NCI-H446 treated with DMSO at 0.1 percent for 48 hours (cell line): ENCODE results near the gene SNX33.
"Not testable (repeated sequence)": the region's sequence is repeated elsewhere in the genome, so short reads cannot be mapped to it uniquely, and the experiment has no call there.

Experiments
- DNase-seq: peaks from one replicate; lab custom pipeline; 2025; lab: John Stamatoyannopoulos, UW

Gene SNX33

DNA sequence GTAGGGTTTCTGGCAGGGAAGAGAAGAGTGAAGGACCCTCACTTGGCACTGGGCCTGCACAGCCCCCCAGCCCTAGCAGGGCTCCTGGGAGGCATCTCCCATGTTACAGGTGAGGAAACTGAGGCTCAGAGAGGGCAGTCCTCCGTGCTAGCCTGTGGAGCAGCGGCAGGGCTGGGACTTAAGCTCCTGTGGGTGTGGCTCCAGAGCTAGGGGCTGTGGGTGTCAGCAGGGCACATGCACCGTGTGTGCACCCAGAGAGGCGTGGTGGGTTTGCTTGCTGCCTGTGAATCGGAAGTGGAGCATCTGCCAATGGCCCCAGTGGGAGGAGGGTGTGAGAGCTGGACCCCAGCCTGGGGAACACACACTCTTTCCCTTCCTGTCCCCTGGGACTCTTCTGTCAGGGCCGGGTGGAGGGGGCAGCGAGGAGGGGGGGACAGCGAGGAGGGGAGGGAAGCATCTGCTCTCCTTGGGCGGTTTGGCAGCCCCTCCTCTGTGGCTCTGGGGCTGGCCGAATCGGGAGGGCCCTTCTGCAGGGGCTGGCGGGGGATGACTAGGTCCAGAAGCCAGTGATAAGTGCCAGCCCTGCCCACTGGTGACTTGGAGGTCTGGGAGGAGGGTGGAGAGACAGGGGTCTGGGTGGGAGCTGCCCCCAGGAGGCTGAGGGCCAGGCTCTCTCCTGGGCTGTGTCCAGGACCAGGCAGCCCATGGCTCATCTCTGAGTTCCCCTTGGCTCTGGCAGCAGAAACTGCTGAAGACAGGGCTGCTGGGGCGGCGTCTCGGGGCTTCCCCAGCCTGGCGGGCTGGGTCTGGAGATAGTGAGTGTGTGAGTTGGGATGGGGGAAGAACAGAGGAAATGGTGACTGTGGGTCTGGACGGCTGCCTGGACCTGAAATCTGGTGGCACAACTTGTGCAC lies 52.5 kb downstream of the SNX33 start:
- DNase-seq = peak; percentile 69

GRCh38 chr15:75701071-75702003 lies 53.6 kb downstream of the SNX33 start:
- not testable (repeated sequence) for DNase-seq

DNA sequence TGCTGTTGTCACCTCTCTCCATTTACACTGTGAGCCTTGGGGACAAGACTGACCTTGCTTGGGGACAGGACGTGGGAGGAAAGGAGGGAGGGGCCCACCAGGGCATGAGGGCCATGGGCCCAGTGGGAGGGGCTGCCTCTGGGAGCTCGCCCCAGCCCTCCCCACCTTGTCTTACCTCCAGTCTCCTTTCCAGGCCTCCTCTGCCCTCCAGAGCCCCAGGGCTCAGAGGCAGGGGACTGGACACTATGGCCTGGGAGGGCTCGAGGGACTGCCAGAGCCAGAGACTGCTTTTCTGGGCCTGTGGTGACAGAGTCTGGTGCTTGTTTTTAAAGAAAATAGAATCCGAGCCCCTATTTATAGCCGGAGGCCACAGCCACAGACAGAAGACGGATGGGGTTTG lies 54.7 kb downstream of the SNX33 start:
- no peak for DNase-seq

GRCh38 chr15:75703440-75704262 lies 55.9 kb downstream of the SNX33 start:
- not testable (repeated sequence) for DNase-seq

- DNase-seq = no peak
Measured at GRCh38 chr15:75704263-75704615, 56.5 kb downstream of the SNX33 start.

DNA sequence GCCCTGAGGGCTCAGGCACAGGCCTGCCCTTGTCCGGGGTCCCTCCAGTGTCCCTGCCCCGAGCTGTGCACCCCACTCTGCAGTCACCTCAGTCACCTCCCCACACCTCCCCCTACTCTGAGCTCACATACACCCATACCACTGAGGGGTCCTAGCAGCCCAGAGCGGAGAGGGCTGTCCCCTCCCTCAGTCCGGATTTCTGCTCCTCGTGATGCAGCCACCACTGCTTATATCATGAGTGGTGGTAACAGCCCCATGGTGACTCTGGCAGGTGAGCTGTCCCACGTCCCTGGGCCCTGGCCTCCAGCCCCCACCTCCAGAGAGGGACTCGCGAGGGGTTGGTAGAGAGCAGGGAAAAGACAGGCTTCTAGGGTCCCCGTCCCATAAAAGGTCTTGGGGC lies 56.9 kb downstream of the SNX33 start:
- no peak for DNase-seq

GRCh38 chr15:75705375-75705774 lies 57.7 kb downstream of the SNX33 start:
- not testable (repeated sequence) for DNase-seq

DNA sequence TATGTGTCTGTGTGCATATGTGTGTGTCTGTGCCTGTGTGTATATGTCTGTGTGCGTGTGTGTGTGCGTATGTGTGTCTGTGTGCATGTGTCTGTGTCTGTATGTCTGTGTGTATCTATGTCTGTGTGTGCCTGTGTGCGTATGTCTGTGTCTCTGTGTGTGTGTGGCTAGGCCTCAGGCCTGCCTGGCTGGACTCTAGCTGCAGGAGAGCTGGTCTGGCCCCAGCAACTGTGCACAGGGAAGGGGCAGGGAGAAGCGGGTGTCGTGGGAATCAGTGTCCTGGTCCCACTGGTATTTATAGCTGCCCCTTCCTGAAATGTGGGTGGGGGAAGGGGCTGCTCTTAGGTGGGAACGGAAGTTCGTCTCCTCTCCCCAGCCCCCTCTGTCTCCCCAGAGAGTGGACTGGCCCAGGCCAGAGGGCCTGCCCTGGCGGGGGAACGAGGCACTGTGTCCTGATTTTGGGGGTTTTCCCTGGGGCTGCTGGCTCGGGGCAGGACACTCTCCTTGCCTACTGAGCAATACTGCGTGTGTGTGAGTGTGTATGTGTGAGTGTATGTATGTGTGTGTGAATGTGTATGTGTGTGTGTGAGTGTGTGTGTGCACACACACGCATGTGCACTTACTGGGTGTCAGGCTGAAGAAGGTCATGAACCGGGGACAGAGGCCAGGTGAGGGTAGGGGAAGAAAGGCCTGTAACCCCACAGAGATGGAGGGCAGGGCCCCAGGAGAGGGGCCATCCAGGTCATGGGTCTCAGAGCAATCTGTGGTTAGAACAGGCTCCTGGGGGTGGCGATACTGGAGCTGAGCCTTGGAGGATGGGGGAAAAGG lies 58.4 kb downstream of the SNX33 start:
- DNase-seq = no peak

- no peak for DNase-seq
Measured at GRCh38 chr15:75706682-75706954, 58.9 kb downstream of the SNX33 start.

DNA sequence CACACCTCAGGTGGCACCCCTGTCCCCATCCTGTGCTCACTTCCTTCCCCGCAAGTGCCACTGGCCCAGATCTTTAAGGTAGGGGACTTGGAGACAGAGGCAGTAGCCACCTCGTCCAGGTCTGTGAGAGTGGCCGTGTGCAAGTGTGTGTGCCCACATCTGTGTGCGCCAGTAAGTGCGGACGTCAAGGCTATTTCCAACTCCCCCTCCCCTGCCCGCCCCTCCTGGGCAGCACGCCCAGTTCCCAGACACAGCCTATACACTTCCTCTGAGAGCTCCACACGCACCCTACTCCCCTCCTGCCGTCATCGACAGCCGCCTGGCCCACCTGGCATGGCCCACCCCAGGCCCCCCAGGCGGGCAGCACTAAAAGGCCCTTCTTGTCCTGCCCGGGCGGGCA lies 61.7 kb downstream of the SNX33 start:
- not testable (repeated sequence) for DNase-seq

- DNase-seq = not testable (repeated sequence)
Measured at GRCh38 chr15:75710874-75711273, 63.2 kb downstream of the SNX33 start.

DNA sequence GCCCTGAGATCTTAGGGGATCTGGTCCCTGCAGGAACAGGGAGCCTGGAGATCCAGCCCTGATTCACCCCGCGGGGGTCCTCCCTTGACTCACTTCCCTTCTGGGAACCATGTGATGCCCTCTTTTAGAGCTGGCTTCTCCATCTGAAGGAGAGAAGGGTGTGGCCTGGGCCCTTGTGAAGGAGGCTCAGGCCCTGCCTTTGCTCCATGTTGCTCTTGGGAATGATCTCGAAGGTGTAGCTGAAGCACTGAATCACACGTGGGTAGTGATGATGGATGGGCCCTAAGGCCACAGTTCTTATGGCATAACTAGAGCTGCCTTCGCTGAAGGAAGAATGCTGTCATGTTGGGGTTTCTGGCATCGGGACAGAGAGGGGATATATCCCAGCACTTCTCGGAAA lies 63.8 kb downstream of the SNX33 start:
- not testable (repeated sequence) for DNase-seq
